K562 (cell line): ENCODE data around the gene PIEZO2. TPM values are rescaled to one million over a fixed set of nuclear protein-coding genes. Genes with fewer than 3 reads are reported as not detected.

ENCODE experiments used
- CHD4 ChIP-seq: fragments of 200-600 bp; sonication (generic); IDR thresholded peaks from 3 replicates; pipeline ENCODE4 v1.6.1; 2012; ENCODE audit warnings: low read depth, mild to moderate bottlenecking, mixed read lengths, low read length, inconsistent platforms; ENCODE audit not compliant: insufficient read depth, insufficient replicate concordance, poor library complexity, severe bottlenecking
- DPF2 ChIP-seq: fragments of 450-650 bp; IDR thresholded peaks from 2 replicates; pipeline ENCODE4 v1.6.1; 2016
- ELF4 ChIP-seq: fragments of 450-650 bp; formaldehyde crosslinking; IDR thresholded peaks from 2 replicates; pipeline ENCODE4 v1.4.0; 2022; ENCODE audit warnings: missing genetic modification characterization
- MAFG ChIP-seq: fragments of 450-650 bp; conservative IDR thresholded peaks from 2 replicates; pipeline ENCODE4 v1.6.1; 2016; ENCODE audit warnings: missing genetic modification characterization, missing compliant biosample characterization
- NFIC ChIP-seq: fragments of 450-650 bp; IDR thresholded peaks from 2 replicates; pipeline ENCODE4 v1.6.1; 2017; ENCODE audit warnings: mild to moderate bottlenecking, inconsistent platforms
- POLR2A ChIP-seq: fragments of 450-650 bp; conservative IDR thresholded peaks from 2 replicates; pipeline ENCODE4 v1.6.1; 2016
- STAT5A ChIP-seq: IDR thresholded peaks from 2 replicates; pipeline ENCODE4 v1.6.1; 2012; ENCODE audit warnings: low read length, inconsistent platforms, borderline replicate concordance
- TRIM28 ChIP-seq: fragments of 450-650 bp; IDR thresholded peaks from 2 replicates; pipeline ENCODE4 v1.6.1; 2017
- ZFPM2 ChIP-seq: fragments of 250-450 bp; sonication (Bioruptor Pico); IDR thresholded peaks from 2 replicates; pipeline ENCODE4 v1.5.1; 2022; ENCODE audit warnings: mild to moderate bottlenecking
- ZNF445 ChIP-seq: fragments of 250-450 bp; sonication (Bioruptor Pico); IDR thresholded peaks from 2 replicates; pipeline ENCODE4 v1.4.0; 2020; ENCODE audit warnings: low read depth, mild to moderate bottlenecking, moderate library complexity
- polyA plus RNA-seq, 8 experiments: library from polyadenylated mRNA; depleted of rRNA in 4 of 8; stranded (reverse) in 5 of 8; unstranded in 3 of 8; fragments of >200 nt; fragmentation: Nextera tagmentation in 2 of 8; fragmentation: Illumina TruSeq in 1 of 8; extraction: Ambion mirVana in 2 of 8; extraction: Trizol in 1 of 8; gene quantifications; 2 replicates each; pipeline versions ENCODE4 v1.2.1 to v1.2.3, GENCODE V29; 2011 to 2014; ENCODE audit warnings: inconsistent platforms in 1 of 8, missing spikeins in 1 of 8
- total RNA-seq, 7 experiments: library from RNA; depleted of rRNA in 6 of 7; stranded (reverse); fragments of >200 nt in 6 of 7; fragmentation: Illumina TruSeq in 2 of 7; extraction: Trizol in 2 of 7; gene quantifications; 2 replicates each; pipeline versions ENCODE4 v1.2.1 to v1.2.3, GENCODE V29; 2011 to 2021; ENCODE audit warnings: low replicate concordance in 1 of 7
- TF ChIP-seq, protein P1 (sequence below): fragments of 250-450 bp; sonication (Bioruptor Pico); IDR thresholded peaks from 2 replicates; pipeline ENCODE4 v1.8.0; 2021; ENCODE audit warnings: mild to moderate bottlenecking, moderate library complexity
- TF ChIP-seq, protein P2 (sequence below), 3 experiments: IDR thresholded peaks in 2 of 3; conservative IDR thresholded peaks in 1 of 3; 2 replicates each; pipeline ENCODE4 v1.5.1; 2011 to 2012; ENCODE audit warnings: low read length in 3 of 3, mild to moderate bottlenecking in 3 of 3, control low read depth in 2 of 3, improper control_type of control experiment in 1 of 3, inconsistent platforms in 1 of 3, low read depth in 1 of 3, mixed read lengths in 1 of 3, moderate library complexity in 1 of 3; ENCODE audit not compliant: insufficient read depth in 2 of 3
- TF ChIP-seq, protein P3 (sequence below), 2 experiments: fragments of 450-650 bp; formaldehyde crosslinking in 1 of 2; IDR thresholded peaks; 2 replicates each; pipeline versions ENCODE4 v1.4.0 to v1.6.1; 2014 to 2020; ENCODE audit warnings: mild to moderate bottlenecking in 2 of 2, borderline replicate concordance in 1 of 2, low read depth in 1 of 2
- TF ChIP-seq, protein P4 (sequence below): fragments of 250-450 bp; sonication (Bioruptor Pico); IDR thresholded peaks from 2 replicates; pipeline ENCODE4 v1.4.0; 2020
- TF ChIP-seq, protein P5 (sequence below): sonication (generic); IDR thresholded peaks from 2 replicates; pipeline ENCODE4 v1.6.1; 2016

The PIEZO2 gene
- total and polyA plus RNA-seq, 9 of the 15 experiments (the other 6 are each of a cell fraction or from before 2014, with no cell fraction given): 0.54 to 4.1 (median 2.0) TPM

DNA sequence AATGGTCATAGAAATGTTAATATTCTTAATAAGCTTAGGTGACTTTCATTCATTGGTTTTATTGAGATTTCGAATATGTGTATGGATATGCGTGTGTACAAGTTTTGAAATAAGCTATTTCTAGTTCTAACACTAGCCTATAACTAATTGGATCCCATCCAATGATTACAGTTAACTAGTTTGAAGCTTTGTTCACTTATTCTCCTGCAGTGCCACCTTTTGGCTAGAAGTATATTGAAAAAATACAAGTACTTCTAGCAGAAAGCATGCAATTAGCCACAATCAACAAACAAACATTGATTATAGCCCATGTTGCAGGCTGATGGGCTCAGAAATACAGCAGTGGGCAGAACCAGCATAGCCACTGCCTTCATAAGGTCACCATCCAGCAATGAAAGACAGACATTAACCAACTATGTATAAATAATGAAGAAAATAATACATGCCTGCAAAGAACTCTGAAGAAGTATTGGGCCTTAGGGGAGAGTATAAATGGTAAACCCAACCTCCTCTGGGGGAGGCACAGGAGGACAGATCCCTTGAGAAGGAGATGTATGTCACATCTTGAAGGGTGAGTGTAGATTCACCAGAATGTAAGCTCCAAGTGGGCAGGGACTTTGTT lies 5.1 kb upstream of the PIEZO2 start (continued):
- TF ChIP-seq DPF2 (no peak), STAT5A (no peak), NFIC (peak; percentile 86), CHD4 (no peak), ELF4 (no peak), ZFPM2 (CRISPR knock-in tag) (no peak), MAFG (tag) (no peak), POLR2A (no peak), TRIM28 (no peak), ZNF445 (no peak)
- TF ChIP-seq, protein P1, sequence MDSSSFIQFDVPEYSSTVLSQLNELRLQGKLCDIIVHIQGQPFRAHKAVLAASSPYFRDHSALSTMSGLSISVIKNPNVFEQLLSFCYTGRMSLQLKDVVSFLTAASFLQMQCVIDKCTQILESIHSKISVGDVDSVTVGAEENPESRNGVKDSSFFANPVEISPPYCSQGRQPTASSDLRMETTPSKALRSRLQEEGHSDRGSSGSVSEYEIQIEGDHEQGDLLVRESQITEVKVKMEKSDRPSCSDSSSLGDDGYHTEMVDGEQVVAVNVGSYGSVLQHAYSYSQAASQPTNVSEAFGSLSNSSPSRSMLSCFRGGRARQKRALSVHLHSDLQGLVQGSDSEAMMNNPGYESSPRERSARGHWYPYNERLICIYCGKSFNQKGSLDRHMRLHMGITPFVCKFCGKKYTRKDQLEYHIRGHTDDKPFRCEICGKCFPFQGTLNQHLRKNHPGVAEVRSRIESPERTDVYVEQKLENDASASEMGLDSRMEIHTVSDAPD: no peak
- TF ChIP-seq, protein P2, sequence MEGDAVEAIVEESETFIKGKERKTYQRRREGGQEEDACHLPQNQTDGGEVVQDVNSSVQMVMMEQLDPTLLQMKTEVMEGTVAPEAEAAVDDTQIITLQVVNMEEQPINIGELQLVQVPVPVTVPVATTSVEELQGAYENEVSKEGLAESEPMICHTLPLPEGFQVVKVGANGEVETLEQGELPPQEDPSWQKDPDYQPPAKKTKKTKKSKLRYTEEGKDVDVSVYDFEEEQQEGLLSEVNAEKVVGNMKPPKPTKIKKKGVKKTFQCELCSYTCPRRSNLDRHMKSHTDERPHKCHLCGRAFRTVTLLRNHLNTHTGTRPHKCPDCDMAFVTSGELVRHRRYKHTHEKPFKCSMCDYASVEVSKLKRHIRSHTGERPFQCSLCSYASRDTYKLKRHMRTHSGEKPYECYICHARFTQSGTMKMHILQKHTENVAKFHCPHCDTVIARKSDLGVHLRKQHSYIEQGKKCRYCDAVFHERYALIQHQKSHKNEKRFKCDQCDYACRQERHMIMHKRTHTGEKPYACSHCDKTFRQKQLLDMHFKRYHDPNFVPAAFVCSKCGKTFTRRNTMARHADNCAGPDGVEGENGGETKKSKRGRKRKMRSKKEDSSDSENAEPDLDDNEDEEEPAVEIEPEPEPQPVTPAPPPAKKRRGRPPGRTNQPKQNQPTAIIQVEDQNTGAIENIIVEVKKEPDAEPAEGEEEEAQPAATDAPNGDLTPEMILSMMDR (IDR thresholded peaks at IDR 0.05 in 2 of 3, conservative IDR thresholded peaks at IDR 0.05 in 1 of 3; ENCODE audit: insufficient read depth in 2 of 3, low read depth in 1 of 3, low read length in 3 of 3): peak in 2 of 3 experiments; percentile 24 to 63; a peak in 4 of 6 replicates
- TF ChIP-seq, protein P3, sequence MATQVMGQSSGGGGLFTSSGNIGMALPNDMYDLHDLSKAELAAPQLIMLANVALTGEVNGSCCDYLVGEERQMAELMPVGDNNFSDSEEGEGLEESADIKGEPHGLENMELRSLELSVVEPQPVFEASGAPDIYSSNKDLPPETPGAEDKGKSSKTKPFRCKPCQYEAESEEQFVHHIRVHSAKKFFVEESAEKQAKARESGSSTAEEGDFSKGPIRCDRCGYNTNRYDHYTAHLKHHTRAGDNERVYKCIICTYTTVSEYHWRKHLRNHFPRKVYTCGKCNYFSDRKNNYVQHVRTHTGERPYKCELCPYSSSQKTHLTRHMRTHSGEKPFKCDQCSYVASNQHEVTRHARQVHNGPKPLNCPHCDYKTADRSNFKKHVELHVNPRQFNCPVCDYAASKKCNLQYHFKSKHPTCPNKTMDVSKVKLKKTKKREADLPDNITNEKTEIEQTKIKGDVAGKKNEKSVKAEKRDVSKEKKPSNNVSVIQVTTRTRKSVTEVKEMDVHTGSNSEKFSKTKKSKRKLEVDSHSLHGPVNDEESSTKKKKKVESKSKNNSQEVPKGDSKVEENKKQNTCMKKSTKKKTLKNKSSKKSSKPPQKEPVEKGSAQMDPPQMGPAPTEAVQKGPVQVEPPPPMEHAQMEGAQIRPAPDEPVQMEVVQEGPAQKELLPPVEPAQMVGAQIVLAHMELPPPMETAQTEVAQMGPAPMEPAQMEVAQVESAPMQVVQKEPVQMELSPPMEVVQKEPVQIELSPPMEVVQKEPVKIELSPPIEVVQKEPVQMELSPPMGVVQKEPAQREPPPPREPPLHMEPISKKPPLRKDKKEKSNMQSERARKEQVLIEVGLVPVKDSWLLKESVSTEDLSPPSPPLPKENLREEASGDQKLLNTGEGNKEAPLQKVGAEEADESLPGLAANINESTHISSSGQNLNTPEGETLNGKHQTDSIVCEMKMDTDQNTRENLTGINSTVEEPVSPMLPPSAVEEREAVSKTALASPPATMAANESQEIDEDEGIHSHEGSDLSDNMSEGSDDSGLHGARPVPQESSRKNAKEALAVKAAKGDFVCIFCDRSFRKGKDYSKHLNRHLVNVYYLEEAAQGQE (IDR thresholded peaks at IDR 0.05; ENCODE audit: borderline replicate concordance): peak; percentile 30; the same call in 1 of the 2 replicates
- TF ChIP-seq, protein P3 (CRISPR knock-in tag; IDR thresholded peaks at IDR 0.05; ENCODE audit: low read depth): no peak
- TF ChIP-seq, protein P4, sequence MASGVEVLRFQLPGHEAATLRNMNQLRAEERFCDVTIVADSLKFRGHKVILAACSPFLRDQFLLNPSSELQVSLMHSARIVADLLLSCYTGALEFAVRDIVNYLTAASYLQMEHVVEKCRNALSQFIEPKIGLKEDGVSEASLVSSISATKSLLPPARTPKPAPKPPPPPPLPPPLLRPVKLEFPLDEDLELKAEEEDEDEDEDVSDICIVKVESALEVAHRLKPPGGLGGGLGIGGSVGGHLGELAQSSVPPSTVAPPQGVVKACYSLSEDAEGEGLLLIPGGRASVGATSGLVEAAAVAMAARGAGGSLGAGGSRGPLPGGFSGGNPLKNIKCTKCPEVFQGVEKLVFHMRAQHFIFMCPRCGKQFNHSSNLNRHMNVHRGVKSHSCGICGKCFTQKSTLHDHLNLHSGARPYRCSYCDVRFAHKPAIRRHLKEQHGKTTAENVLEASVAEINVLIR: no peak
- TF ChIP-seq, protein P5, sequence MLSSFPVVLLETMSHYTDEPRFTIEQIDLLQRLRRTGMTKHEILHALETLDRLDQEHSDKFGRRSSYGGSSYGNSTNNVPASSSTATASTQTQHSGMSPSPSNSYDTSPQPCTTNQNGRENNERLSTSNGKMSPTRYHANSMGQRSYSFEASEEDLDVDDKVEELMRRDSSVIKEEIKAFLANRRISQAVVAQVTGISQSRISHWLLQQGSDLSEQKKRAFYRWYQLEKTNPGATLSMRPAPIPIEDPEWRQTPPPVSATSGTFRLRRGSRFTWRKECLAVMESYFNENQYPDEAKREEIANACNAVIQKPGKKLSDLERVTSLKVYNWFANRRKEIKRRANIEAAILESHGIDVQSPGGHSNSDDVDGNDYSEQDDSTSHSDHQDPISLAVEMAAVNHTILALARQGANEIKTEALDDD: peak; percentile 88
